Upper lobe of right lung (tissue), 1 donor: ENCODE results near the gene IL4R. TPM values are rescaled to one million over a fixed set of nuclear protein-coding genes. Genes with fewer than 3 reads are reported as not detected.

Source experiments
- ATAC-seq: fragments of 200-7000 bp; cut with Tn5 transposase; one replicate; pipeline ENCODE4 v1.9.1; 2020; ENCODE audit warnings: mild to moderate bottlenecking, moderate library complexity
- DNase-seq: peaks from one replicate; pipeline ENCODE4 v3.0.0-alpha.2; 2020
- H3K27ac ChIP-seq: fragments of 200-600 bp; one replicate; pipeline ENCODE4 v1.8.0; 2022
- H3K27me3 ChIP-seq: fragments of 200-600 bp; one replicate; pipeline ENCODE4 v1.8.0; 2022; ENCODE audit warnings: mild to moderate bottlenecking
- H3K36me3 ChIP-seq: fragments of 200-600 bp; one replicate; pipeline ENCODE4 v1.8.0; 2022
- H3K4me1 ChIP-seq: fragments of 200-600 bp; one replicate; pipeline ENCODE4 v1.8.0; 2022
- H3K4me3 ChIP-seq: fragments of 200-600 bp; one replicate; pipeline ENCODE4 v1.8.0; 2022; ENCODE audit warnings: mild to moderate bottlenecking
- H3K9me3 ChIP-seq: fragments of 200-600 bp; one replicate; pipeline ENCODE4 v1.8.0; 2022
- CTCF ChIP-seq: fragments of 200-600 bp; IDR thresholded peaks from one replicate; pipeline ENCODE4 v1.8.0; 2022; ENCODE audit warnings: antibody characterized with exemption
- intact Hi-C: fragments of 100-400 bp; cut with DNase I; formaldehyde crosslinking; loops from one replicate; pipeline ENCODE4 v1.11.0; 2022
- total RNA-seq: library from RNA; stranded (reverse); fragmentation: NEBNext Ultra II Directional; extraction: Animal tissue kit (Norgen Biotek cat#: 25700); gene quantifications from one replicate; pipeline ENCODE4 v1.2.1, GENCODE V29; 2021
- donor health status: DM: no; HTN: yes; CAD: no; lungs with severe emphysema.

IL4R gene
- total RNA-seq, 1 donor from 2014 or later: 153 TPM

DNA sequence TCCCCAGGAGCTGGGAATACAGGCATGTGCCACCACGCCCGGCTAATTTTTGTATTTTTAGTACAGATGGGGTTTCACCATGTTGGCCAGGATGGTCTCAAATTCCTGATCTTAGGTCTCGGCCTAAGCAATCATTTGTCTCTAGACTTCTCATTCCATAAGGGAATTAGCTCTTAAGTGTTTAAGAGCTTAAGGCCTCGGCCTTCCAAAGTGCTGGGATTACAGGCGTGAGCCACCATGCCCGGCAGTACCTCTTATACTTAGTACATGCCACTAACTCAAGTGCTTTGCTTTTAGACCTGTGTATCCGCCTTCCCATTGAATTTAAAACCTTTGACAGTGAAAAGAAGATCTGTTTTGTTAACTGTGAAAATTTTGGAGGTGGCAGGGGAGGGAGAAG is 71.6 kb downstream of the IL4R start:
- no peak for TF ChIP-seq CTCF
- Histone ChIP-seq H3K4me1 (no peaks in the 10 kb centered on the region), H3K27ac (no peak overlapping the region), H3K9me3 (no peaks in the 10 kb centered on the region), H3K4me3 (no peak overlapping the region), H3K27me3 (no peaks in the 10 kb centered on the region), H3K36me3 (no peaks in the 10 kb centered on the region)
- ATAC-seq (no peak), DNase-seq (no peak)
- intact Hi-C loops: no loop called here

- Histone ChIP-seq H3K27ac (no peak overlapping the region), H3K27me3 (no peaks in the 10 kb centered on the region), H3K4me3 (no peak overlapping the region), H3K4me1 (no peaks in the 10 kb centered on the region), H3K36me3 (no peaks in the 10 kb centered on the region), H3K9me3 (no peaks in the 10 kb centered on the region)
- intact Hi-C loops: no loop called here
- TF ChIP-seq CTCF: no peak
- no peak for ATAC-seq
- DNase-seq: no peak
Observed at GRCh38 chr16:27386674-27387073, 72.9 kb downstream of the IL4R start.

- intact Hi-C loops: no loop called here
- no peak for TF ChIP-seq CTCF
- Histone ChIP-seq H3K27ac (no peak overlapping the region), H3K9me3 (no peaks in the 10 kb centered on the region), H3K27me3 (no peaks in the 10 kb centered on the region), H3K36me3 (no peaks in the 10 kb centered on the region), H3K4me1 (no peaks in the 10 kb centered on the region), H3K4me3 (no peak overlapping the region)
- ATAC-seq: no peak
- DNase-seq: no peak
Observed at GRCh38 chr16:27387724-27388123, 74.0 kb downstream of the IL4R start.

- ATAC-seq (no peak), DNase-seq (no peak)
- no peaks in the 10 kb centered on the region for H3K9me3 ChIP-seq
- no peak overlapping the region for H3K4me3 ChIP-seq
- intact Hi-C loops: no loop called here
- TF ChIP-seq CTCF: no peak
- no peak overlapping the region for H3K27ac ChIP-seq
- H3K27me3 ChIP-seq: no peaks in the 10 kb centered on the region
- no peaks in the 10 kb centered on the region for H3K4me1 ChIP-seq
- no peaks in the 10 kb centered on the region for H3K36me3 ChIP-seq
Observed at GRCh38 chr16:27389272-27389961, 75.6 kb downstream of the IL4R start.

- intact Hi-C loops: no loop called here
- TF ChIP-seq CTCF: no peak
Observed at GRCh38 chr16:27390151-27390550, 76.4 kb downstream of the IL4R start.

DNA sequence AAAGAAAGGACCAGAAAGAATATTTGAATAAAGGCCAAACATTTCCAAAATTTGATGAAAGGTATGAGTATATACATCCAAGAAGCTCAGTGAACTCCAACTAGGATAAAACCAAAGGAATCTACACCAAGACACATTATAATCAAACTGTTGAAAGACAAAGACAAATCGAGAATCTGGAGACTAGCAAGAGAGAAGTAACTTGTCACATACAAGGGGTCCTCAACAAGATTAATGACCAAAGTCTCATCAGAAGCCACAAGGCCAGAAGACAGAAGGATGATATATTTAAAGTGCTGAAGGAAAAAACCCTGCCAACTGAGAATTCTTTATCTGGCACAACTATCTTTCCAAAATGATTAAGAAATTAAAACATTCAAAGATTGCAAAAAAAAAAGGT is 78.9 kb downstream of the IL4R start:
- Histone ChIP-seq H3K4me1 (no peaks in the 10 kb centered on the region), H3K27ac (no peak overlapping the region), H3K4me3 (no peak overlapping the region), H3K27me3 (no peaks in the 10 kb centered on the region), H3K36me3 (no peaks in the 10 kb centered on the region), H3K9me3 (no peaks in the 10 kb centered on the region)
- DNase-seq (no peak), ATAC-seq (no peak)
- no peak for TF ChIP-seq CTCF
- intact Hi-C loops: no loop called here

More at GRCh38 chr16:27390151-27390550, 76.4 kb downstream of the IL4R start:
- no peak for DNase-seq
- Histone ChIP-seq H3K27me3 (no peaks in the 10 kb centered on the region), H3K27ac (no peak overlapping the region), H3K36me3 (no peaks in the 10 kb centered on the region), H3K4me3 (no peak overlapping the region), H3K4me1 (no peaks in the 10 kb centered on the region), H3K9me3 (no peaks in the 10 kb centered on the region)
- no peak for ATAC-seq
